ENCODE data around the gene CYP11A1.

CYP11A1 gene

GRCh38 chr15:74343127-74343796 lies 24.2 kb downstream of the CYP11A1 start:
- no peak for TF ChIP-seq POLR2AphosphoS5 (IDR thresholded peaks at IDR 0.05; ENCODE audit: low read depth)
- no peak for TF ChIP-seq CTCF (IDR thresholded peaks at IDR 0.05; ENCODE audit: insufficient read depth, low read length)
- TF ChIP-seq SPI1 (IDR thresholded peaks at IDR 0.05; ENCODE audit: borderline replicate concordance, low read depth), result no peak
- no peak for TF ChIP-seq REST (IDR thresholded peaks at IDR 0.05; ENCODE audit: insufficient replicate concordance, low read depth)
- no peak for TF ChIP-seq GABPA (IDR thresholded peaks at IDR 0.05; ENCODE audit: low read depth)
- no peaks in the 10 kb centered on the region for H3K27me3 ChIP-seq (ENCODE audit: insufficient read depth, poor library complexity, severe bottlenecking)
- H3K4me3 ChIP-seq (replicated peaks; ENCODE audit: insufficient read depth, low read length), result no peak overlapping the region
- H3K27ac ChIP-seq (replicated peaks), result no peak overlapping the region
- no peak for DNase-seq (ENCODE audit: low read depth in 1 of 2, low spot score in 1 of 2)

- TF ChIP-seq CTCF (IDR thresholded peaks at IDR 0.05; ENCODE audit: insufficient read depth, low read length), result no peak
- TF ChIP-seq POLR2AphosphoS5 (IDR thresholded peaks at IDR 0.05; ENCODE audit: low read depth), result no peak
- no peak for TF ChIP-seq SPI1 (IDR thresholded peaks at IDR 0.05; ENCODE audit: borderline replicate concordance, low read depth)
- no peak for TF ChIP-seq GABPA (IDR thresholded peaks at IDR 0.05; ENCODE audit: low read depth)
- TF ChIP-seq REST (IDR thresholded peaks at IDR 0.05; ENCODE audit: insufficient replicate concordance, low read depth), result no peak
- H3K27ac ChIP-seq (replicated peaks), result no peak overlapping the region
Measured at GRCh38 chr15:74340150-74340549, 27.3 kb downstream of the CYP11A1 start.

GRCh38 chr15:74339371-74339770 lies 28.1 kb downstream of the CYP11A1 start:
- no peaks in the 10 kb centered on the region for H3K27me3 ChIP-seq (ENCODE audit: insufficient read depth, poor library complexity, severe bottlenecking)
- H3K4me3 ChIP-seq (replicated peaks; ENCODE audit: insufficient read depth, low read length), result no peak overlapping the region
- no peak overlapping the region for H3K27ac ChIP-seq (replicated peaks)
- no peak for DNase-seq (ENCODE audit: low read depth in 1 of 2, low spot score in 1 of 2)
- TF ChIP-seq SPI1 (IDR thresholded peaks at IDR 0.05; ENCODE audit: borderline replicate concordance, low read depth) (no peak), CTCF (IDR thresholded peaks at IDR 0.05; ENCODE audit: insufficient read depth, low read length) (no peak), REST (IDR thresholded peaks at IDR 0.05; ENCODE audit: insufficient replicate concordance, low read depth) (no peak), GABPA (IDR thresholded peaks at IDR 0.05; ENCODE audit: low read depth) (no peak), POLR2AphosphoS5 (IDR thresholded peaks at IDR 0.05; ENCODE audit: low read depth) (no peak)

More at GRCh38 chr15:74340150-74340549, 27.3 kb downstream of the CYP11A1 start:
- Histone ChIP-seq H3K4me3 (replicated peaks; ENCODE audit: insufficient read depth, low read length) (no peak overlapping the region), H3K27me3 (ENCODE audit: insufficient read depth, poor library complexity, severe bottlenecking) (no peaks in the 10 kb centered on the region)
- peak; percentile 31 to 63 for DNase-seq (ENCODE audit: low read depth in 1 of 2, low spot score in 1 of 2)

Data from HL-60 (cell line).